Measurements from ENCODE around the gene KIF21B.

The KIF21B gene

GRCh38 chr1:201065686-201066085 lies 42.2 kb upstream of the KIF21B start:
- Histone ChIP-seq H2AFZ (ENCODE audit: low read length) (no peak overlapping the region), H3K9ac (ENCODE audit: low read length) (no peak overlapping the region), H3K36me3 (ENCODE audit: insufficient read depth, low read length) (no peaks in the 10 kb centered on the region), H4K20me1 (ENCODE audit: insufficient read depth, low read length) (no peaks in the 10 kb centered on the region), H3K4me2 (ENCODE audit: low read length) (no peak overlapping the region), H3K27ac (ENCODE audit: low read depth, low read length, poor library complexity, severe bottlenecking) (no peak overlapping the region), H3K27me3 (ENCODE audit: insufficient read depth, low read length) (peaks cover 8% of the 10 kb centered on the region; the same call in 1 of the 2 replicates), H3F3A (ENCODE audit: insufficient read depth, low read length) (no peaks in the 10 kb centered on the region), H3K4me1 (ENCODE audit: insufficient read depth, low read length, severe bottlenecking) (no peaks in the 10 kb centered on the region), H3K79me2 (ENCODE audit: insufficient read depth, low read length) (no peaks in the 10 kb centered on the region), H3K4me3 (ENCODE audit: low read depth, low read length, poor library complexity, severe bottlenecking) (no peak overlapping the region), H3K9me3 (ENCODE audit: low read length) (no peaks in the 10 kb centered on the region), H3K9me2 (ENCODE audit: low read depth, low read length) (no peaks in the 10 kb centered on the region)
- no peak for TF ChIP-seq EZH2 (IDR thresholded peaks at IDR 0.05; ENCODE audit: borderline replicate concordance, low read length)
- no peak for TF ChIP-seq CTCF (IDR thresholded peaks at IDR 0.05; ENCODE audit: low read length)

- no peak overlapping the region for H3K9ac ChIP-seq (ENCODE audit: low read length)
- H3K4me2 ChIP-seq (ENCODE audit: low read length) = no peak overlapping the region
- H4K20me1 ChIP-seq (ENCODE audit: insufficient read depth, low read length) = no peaks in the 10 kb centered on the region
- H3K27ac ChIP-seq (ENCODE audit: low read depth, low read length, poor library complexity, severe bottlenecking) = no peak overlapping the region
- H3F3A ChIP-seq (ENCODE audit: insufficient read depth, low read length) = no peaks in the 10 kb centered on the region
- H3K9me3 ChIP-seq (ENCODE audit: low read length) = no peaks in the 10 kb centered on the region
- H3K9me2 ChIP-seq (ENCODE audit: low read depth, low read length) = no peaks in the 10 kb centered on the region
- H3K4me3 ChIP-seq (ENCODE audit: low read depth, low read length, poor library complexity, severe bottlenecking) = no peak overlapping the region
- peaks cover 8% of the 10 kb centered on the region; the same call in 1 of the 2 replicates for H3K27me3 ChIP-seq (ENCODE audit: insufficient read depth, low read length)
- no peaks in the 10 kb centered on the region for H3K79me2 ChIP-seq (ENCODE audit: insufficient read depth, low read length)
- no peaks in the 10 kb centered on the region for H3K4me1 ChIP-seq (ENCODE audit: insufficient read depth, low read length, severe bottlenecking)
- no peaks in the 10 kb centered on the region for H3K36me3 ChIP-seq (ENCODE audit: insufficient read depth, low read length)
- no peak overlapping the region for H2AFZ ChIP-seq (ENCODE audit: low read length)
- TF ChIP-seq CTCF (IDR thresholded peaks at IDR 0.05; ENCODE audit: low read length) (no peak), EZH2 (IDR thresholded peaks at IDR 0.05; ENCODE audit: borderline replicate concordance, low read length) (no peak)
These were observed 41.3 kb upstream of the KIF21B start for GRCh38 chr1:201064806-201065205.

GRCh38 chr1:201063145-201063544 lies 39.6 kb upstream of the KIF21B start:
- Histone ChIP-seq H3F3A (ENCODE audit: insufficient read depth, low read length) (no peaks in the 10 kb centered on the region), H3K27ac (ENCODE audit: low read depth, low read length, poor library complexity, severe bottlenecking) (no peak overlapping the region), H3K4me1 (ENCODE audit: insufficient read depth, low read length, severe bottlenecking) (no peaks in the 10 kb centered on the region), H3K9me2 (ENCODE audit: low read depth, low read length) (no peaks in the 10 kb centered on the region), H4K20me1 (ENCODE audit: insufficient read depth, low read length) (no peaks in the 10 kb centered on the region), H2AFZ (ENCODE audit: low read length) (no peak overlapping the region), H3K9ac (ENCODE audit: low read length) (no peak overlapping the region), H3K36me3 (ENCODE audit: insufficient read depth, low read length) (no peaks in the 10 kb centered on the region), H3K9me3 (ENCODE audit: low read length) (no peaks in the 10 kb centered on the region), H3K4me2 (ENCODE audit: low read length) (no peak overlapping the region), H3K27me3 (ENCODE audit: insufficient read depth, low read length) (peaks cover 8% of the 10 kb centered on the region; the same call in 1 of the 2 replicates), H3K79me2 (ENCODE audit: insufficient read depth, low read length) (no peaks in the 10 kb centered on the region), H3K4me3 (ENCODE audit: low read depth, low read length, poor library complexity, severe bottlenecking) (no peak overlapping the region)
- TF ChIP-seq CTCF (IDR thresholded peaks at IDR 0.05; ENCODE audit: low read length) (no peak), EZH2 (IDR thresholded peaks at IDR 0.05; ENCODE audit: borderline replicate concordance, low read length) (no peak)

Measured in OCI-LY1 (cell line).